Breast epithelium (tissue), 3 donors: ENCODE measurements around the gene RBFOX1.

Experiments
- POLR2A ChIP-seq: fragments of 450-650 bp; IDR thresholded peaks from one replicate; pipeline ENCODE4 v1.6.1; 2016; ENCODE audit warnings: antibody characterized with exemption, mild to moderate bottlenecking, moderate library complexity
- POLR2AphosphoS5 ChIP-seq, 3 donors: sonication (generic); formaldehyde crosslinking; IDR thresholded peaks; one replicate each; pipeline ENCODE4 v1.6.1; 2017; ENCODE audit warnings: antibody characterized with exemption in 3 of 3
- TF ChIP-seq, protein P1 (sequence below), 3 donors: fragments of 450-650 bp; IDR thresholded peaks; one replicate each; pipeline ENCODE4 v1.5.1; 2016 to 2017; ENCODE audit warnings: antibody characterized with exemption in 3 of 3, mild to moderate bottlenecking in 3 of 3, moderate library complexity in 3 of 3

DNA sequence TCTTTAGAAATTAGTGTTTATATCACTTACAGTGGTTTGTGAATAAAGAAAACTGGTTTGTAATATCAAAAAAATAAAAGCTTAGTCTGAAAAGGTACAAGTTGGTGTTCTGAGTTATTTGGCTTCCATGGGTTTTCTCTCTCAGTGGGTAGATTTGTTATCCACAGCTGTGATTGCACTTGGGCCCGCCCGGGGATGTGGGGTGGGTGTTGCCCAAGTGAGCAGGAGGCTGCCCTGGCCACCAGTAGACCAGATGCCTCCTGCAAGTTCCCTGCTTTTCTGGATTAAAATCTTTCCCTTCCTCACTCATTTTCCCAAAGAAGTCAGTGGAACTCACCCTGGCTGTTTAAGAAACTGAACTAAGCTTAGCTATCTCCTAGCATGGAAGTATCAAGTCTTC is 380.6 kb downstream of the RBFOX1 start:
- TF ChIP-seq, protein P1, sequence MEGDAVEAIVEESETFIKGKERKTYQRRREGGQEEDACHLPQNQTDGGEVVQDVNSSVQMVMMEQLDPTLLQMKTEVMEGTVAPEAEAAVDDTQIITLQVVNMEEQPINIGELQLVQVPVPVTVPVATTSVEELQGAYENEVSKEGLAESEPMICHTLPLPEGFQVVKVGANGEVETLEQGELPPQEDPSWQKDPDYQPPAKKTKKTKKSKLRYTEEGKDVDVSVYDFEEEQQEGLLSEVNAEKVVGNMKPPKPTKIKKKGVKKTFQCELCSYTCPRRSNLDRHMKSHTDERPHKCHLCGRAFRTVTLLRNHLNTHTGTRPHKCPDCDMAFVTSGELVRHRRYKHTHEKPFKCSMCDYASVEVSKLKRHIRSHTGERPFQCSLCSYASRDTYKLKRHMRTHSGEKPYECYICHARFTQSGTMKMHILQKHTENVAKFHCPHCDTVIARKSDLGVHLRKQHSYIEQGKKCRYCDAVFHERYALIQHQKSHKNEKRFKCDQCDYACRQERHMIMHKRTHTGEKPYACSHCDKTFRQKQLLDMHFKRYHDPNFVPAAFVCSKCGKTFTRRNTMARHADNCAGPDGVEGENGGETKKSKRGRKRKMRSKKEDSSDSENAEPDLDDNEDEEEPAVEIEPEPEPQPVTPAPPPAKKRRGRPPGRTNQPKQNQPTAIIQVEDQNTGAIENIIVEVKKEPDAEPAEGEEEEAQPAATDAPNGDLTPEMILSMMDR (IDR thresholded peaks at IDR 0.05), result no peak
- TF ChIP-seq POLR2A (no peak), POLR2AphosphoS5 (IDR thresholded peaks at IDR 0.05) (no peak)
